ENCODE results near the gene NAT10. TPM values are rescaled to one million over a fixed set of nuclear protein-coding genes. Genes with fewer than 3 reads are reported as not detected.

Gene NAT10
- total RNA-seq, 4 donors from 2014 or later, result 19.9 to 27.2 (median 20.6) TPM

GRCh38 chr11:34135439-34135838, 30.0 kb downstream of the NAT10 start:
- no peaks in the 10 kb centered on the region for H3K4me1 ChIP-seq
- no peak for TF ChIP-seq POLR2A (IDR thresholded peaks at IDR 0.05; ENCODE audit: low read depth)
- TF ChIP-seq EP300 (IDR thresholded peaks at IDR 0.05), result no peak
- no peak for TF ChIP-seq POLR2AphosphoS5 (IDR thresholded peaks at IDR 0.05)
- no peak for TF ChIP-seq CTCF (IDR thresholded peaks at IDR 0.05)
- no peak overlapping the region for H3K4me3 ChIP-seq
- H3K27me3 ChIP-seq, result no peaks in the 10 kb centered on the region
- DNase-seq (ENCODE audit: extremely low spot score), result no peak
- intact Hi-C loops (cut with DNase I), result no loop called here
- H3K27ac ChIP-seq (replicated peaks in 1 of 4), result no peak overlapping the region
- H3K36me3 ChIP-seq, result peaks cover 91 to 100% (median 99%) of the 10 kb centered on the region in 4 donors
- no peaks in the 10 kb centered on the region for H3K9me3 ChIP-seq
- WGBS, result 95% methylated on average over 3 of the region's 3 CpGs

GRCh38 chr11:34136420-34136819, 31.0 kb downstream of the NAT10 start:
- Histone ChIP-seq H3K27ac (replicated peaks in 1 of 4) (no peak overlapping the region), H3K4me3 (no peak overlapping the region), H3K4me1 (no peaks in the 10 kb centered on the region), H3K36me3 (peaks cover 90 to 100% (median 99%) of the 10 kb centered on the region in 4 donors), H3K9me3 (no peaks in the 10 kb centered on the region), H3K27me3 (no peaks in the 10 kb centered on the region)
- intact Hi-C loops (cut with DNase I), result no loop called here
- DNase-seq (ENCODE audit: extremely low spot score), result no peak
- TF ChIP-seq POLR2AphosphoS5 (IDR thresholded peaks at IDR 0.05) (no peak), POLR2A (IDR thresholded peaks at IDR 0.05; ENCODE audit: low read depth) (no peak), CTCF (IDR thresholded peaks at IDR 0.05) (no peak)
- 90% methylated on average over 8 of the region's 8 CpGs for WGBS

- intact Hi-C loops (cut with DNase I), result no loop called here
- no peak overlapping the region for H3K4me3 ChIP-seq
- H3K9me3 ChIP-seq, result no peaks in the 10 kb centered on the region
- WGBS, result 90% methylated on average over 7 of the region's 7 CpGs
- H3K27me3 ChIP-seq, result no peaks in the 10 kb centered on the region
- TF ChIP-seq POLR2A (IDR thresholded peaks at IDR 0.05; ENCODE audit: low read depth), result no peak
- TF ChIP-seq EP300 (IDR thresholded peaks at IDR 0.05), result no peak
- TF ChIP-seq POLR2AphosphoS5 (IDR thresholded peaks at IDR 0.05), result no peak
- no peak for TF ChIP-seq CTCF (IDR thresholded peaks at IDR 0.05)
- peaks cover 91 to 100% (median 100%) of the 10 kb centered on the region in 4 donors for H3K36me3 ChIP-seq
- no peak for DNase-seq (ENCODE audit: extremely low spot score)
- peaks cover 0 to 5% (median 0%) of the 10 kb centered on the region in 4 donors for H3K4me1 ChIP-seq
- no peak overlapping the region for H3K27ac ChIP-seq (replicated peaks in 1 of 4)
Measured at GRCh38 chr11:34139346-34139745, 33.9 kb downstream of the NAT10 start.

GRCh38 chr11:34140149-34140548, 34.7 kb downstream of the NAT10 start:
- no peaks in the 10 kb centered on the region for H3K27me3 ChIP-seq
- no peak for DNase-seq (ENCODE audit: extremely low spot score)
- H3K9me3 ChIP-seq, result no peaks in the 10 kb centered on the region
- no peak overlapping the region for H3K4me3 ChIP-seq
- WGBS, result 99% methylated on average over 8 of the region's 11 CpGs
- intact Hi-C loops (cut with DNase I), result no loop called here
- peaks cover 93 to 100% (median 100%) of the 10 kb centered on the region in 4 donors for H3K36me3 ChIP-seq
- no peak overlapping the region for H3K27ac ChIP-seq (replicated peaks in 1 of 4)
- no peak for TF ChIP-seq CTCF (IDR thresholded peaks at IDR 0.05)
- no peak for TF ChIP-seq POLR2A (IDR thresholded peaks at IDR 0.05; ENCODE audit: low read depth)
- no peak for TF ChIP-seq POLR2AphosphoS5 (IDR thresholded peaks at IDR 0.05)
- H3K4me1 ChIP-seq, result peaks cover 0 to 5% (median 0%) of the 10 kb centered on the region in 4 donors

GRCh38 chr11:34143048-34143447, 37.6 kb downstream of the NAT10 start:
- H3K27ac ChIP-seq (replicated peaks in 1 of 4), result no peak overlapping the region
- H3K27me3 ChIP-seq, result no peaks in the 10 kb centered on the region
- TF ChIP-seq CTCF (IDR thresholded peaks at IDR 0.05), result no peak
- no peak for TF ChIP-seq EP300 (IDR thresholded peaks at IDR 0.05)
- no peak for DNase-seq (ENCODE audit: extremely low spot score)
- intact Hi-C loops (cut with DNase I), result no loop called here
- peaks cover 83 to 100% (median 99%) of the 10 kb centered on the region in 4 donors for H3K36me3 ChIP-seq
- no peaks in the 10 kb centered on the region for H3K9me3 ChIP-seq
- no peak overlapping the region for H3K4me3 ChIP-seq
- peaks cover 0 to 5% (median 0%) of the 10 kb centered on the region in 4 donors for H3K4me1 ChIP-seq
- 94% methylated on average over 2 of the region's 2 CpGs for WGBS

Data from esophagus muscularis mucosa (tissue), 4 donors.